Measurements from ENCODE around the gene SLA2.

The SLA2 gene

GRCh38 chr20:36663031-36663430, 17.0 kb upstream of the SLA2 start:
- no peak for DNase-seq (ENCODE audit: low read depth)
- TF ChIP-seq, protein P1, sequence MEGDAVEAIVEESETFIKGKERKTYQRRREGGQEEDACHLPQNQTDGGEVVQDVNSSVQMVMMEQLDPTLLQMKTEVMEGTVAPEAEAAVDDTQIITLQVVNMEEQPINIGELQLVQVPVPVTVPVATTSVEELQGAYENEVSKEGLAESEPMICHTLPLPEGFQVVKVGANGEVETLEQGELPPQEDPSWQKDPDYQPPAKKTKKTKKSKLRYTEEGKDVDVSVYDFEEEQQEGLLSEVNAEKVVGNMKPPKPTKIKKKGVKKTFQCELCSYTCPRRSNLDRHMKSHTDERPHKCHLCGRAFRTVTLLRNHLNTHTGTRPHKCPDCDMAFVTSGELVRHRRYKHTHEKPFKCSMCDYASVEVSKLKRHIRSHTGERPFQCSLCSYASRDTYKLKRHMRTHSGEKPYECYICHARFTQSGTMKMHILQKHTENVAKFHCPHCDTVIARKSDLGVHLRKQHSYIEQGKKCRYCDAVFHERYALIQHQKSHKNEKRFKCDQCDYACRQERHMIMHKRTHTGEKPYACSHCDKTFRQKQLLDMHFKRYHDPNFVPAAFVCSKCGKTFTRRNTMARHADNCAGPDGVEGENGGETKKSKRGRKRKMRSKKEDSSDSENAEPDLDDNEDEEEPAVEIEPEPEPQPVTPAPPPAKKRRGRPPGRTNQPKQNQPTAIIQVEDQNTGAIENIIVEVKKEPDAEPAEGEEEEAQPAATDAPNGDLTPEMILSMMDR (IDR thresholded peaks at IDR 0.05; ENCODE audit: control insufficient read depth, insufficient read depth, low read depth, low read length, missing control alignments), result no peak
- no peak overlapping the region for H3K4me3 ChIP-seq (ENCODE audit: control insufficient read depth, low read depth, low read length)

DNA sequence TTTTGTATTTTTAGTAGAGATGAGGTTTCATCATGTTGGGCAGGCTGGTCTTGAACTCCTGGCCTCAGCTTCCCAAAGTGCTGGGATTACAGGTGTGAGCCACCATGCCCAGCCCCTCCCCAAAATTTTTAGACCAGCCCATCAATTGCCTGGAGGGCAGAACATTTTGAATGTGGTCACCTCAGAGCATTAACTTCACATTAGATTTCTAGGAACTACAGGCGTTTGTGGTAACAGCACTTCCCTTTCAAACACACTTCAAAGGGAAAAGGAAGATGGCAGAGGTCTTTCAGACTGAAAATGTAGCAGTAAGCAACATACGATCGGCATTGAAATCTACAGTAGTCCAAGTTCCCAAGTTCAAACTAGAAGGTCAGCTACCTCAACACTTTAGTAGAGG, 12.3 kb upstream of the SLA2 start:
- TF ChIP-seq, protein P1 (IDR thresholded peaks at IDR 0.05; ENCODE audit: control insufficient read depth, insufficient read depth, low read depth, low read length, missing control alignments), result no peak
- DNase-seq (ENCODE audit: low read depth), result no peak
- H3K4me3 ChIP-seq (ENCODE audit: control insufficient read depth, low read depth, low read length), result no peak overlapping the region

DNA sequence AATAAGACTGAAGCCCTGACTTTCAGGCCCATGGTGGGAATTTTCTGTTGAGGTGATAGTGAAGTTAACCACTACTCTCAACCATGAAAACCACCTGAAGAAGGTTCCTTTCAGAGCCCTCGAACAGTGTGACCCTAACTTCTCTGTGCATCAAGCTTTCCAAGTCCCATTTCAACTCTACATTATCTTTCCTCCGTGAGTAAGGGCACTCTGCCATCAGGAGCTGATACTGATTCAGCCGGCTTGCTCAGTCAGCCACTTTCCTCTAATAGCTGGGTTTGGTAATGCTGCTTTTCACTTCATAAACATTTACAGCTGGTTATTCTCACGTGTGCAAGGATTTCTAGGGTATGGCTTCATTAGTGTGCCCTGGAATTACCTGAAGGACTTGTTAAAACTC, 10.7 kb upstream of the SLA2 start:
- TF ChIP-seq, protein P1 (IDR thresholded peaks at IDR 0.05; ENCODE audit: control insufficient read depth, insufficient read depth, low read depth, low read length, missing control alignments), result no peak
- DNase-seq (ENCODE audit: low read depth), result no peak
- H3K4me3 ChIP-seq (ENCODE audit: control insufficient read depth, low read depth, low read length), result no peak overlapping the region

DNA sequence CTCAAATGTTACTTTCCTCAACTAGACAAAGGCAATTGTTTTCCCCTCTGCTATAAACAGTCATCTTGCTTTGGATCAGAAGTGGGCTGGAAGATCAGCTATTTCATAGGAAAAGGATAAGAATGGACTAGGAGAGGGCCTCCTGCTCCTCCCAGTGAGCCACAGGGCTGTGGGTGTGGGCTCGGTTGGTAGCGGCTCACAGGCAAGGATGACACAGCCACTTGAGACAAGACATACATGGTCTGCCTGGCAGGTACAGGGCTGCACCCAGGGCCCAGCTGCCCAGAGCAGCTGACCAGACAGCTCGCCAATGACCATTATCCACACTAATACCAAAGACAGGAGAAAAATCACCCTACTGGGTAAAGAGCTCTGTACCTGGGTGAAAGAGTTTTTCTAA, 9.0 kb upstream of the SLA2 start:
- TF ChIP-seq, protein P1 (IDR thresholded peaks at IDR 0.05; ENCODE audit: control insufficient read depth, insufficient read depth, low read depth, low read length, missing control alignments), result no peak
- no peak for DNase-seq (ENCODE audit: low read depth)
- no peak overlapping the region for H3K4me3 ChIP-seq (ENCODE audit: control insufficient read depth, low read depth, low read length)

DNA sequence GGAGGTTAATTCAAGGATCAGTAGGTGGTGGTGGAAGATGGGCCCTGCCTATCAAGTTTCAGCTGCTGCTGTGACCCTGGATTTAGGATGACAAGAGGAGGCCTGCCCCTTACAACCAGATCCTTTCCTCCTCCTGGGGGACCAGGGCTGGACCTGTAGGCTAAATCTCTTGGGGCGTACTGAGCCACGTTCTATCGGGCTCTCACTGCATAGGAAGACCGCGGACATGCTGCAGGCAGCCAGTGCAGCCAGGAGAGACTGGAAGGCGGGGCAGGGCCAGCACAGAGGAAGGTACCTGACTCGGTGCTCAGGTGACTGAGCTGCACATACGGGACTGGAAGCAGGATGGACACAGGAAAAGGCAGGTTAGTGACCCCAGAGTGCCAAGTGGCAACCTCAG, 8.5 kb upstream of the SLA2 start:
- TF ChIP-seq, protein P1 (IDR thresholded peaks at IDR 0.05; ENCODE audit: control insufficient read depth, insufficient read depth, low read depth, low read length, missing control alignments), result no peak
- no peak for DNase-seq (ENCODE audit: low read depth)
- no peak overlapping the region for H3K4me3 ChIP-seq (ENCODE audit: control insufficient read depth, low read depth, low read length)

DNA sequence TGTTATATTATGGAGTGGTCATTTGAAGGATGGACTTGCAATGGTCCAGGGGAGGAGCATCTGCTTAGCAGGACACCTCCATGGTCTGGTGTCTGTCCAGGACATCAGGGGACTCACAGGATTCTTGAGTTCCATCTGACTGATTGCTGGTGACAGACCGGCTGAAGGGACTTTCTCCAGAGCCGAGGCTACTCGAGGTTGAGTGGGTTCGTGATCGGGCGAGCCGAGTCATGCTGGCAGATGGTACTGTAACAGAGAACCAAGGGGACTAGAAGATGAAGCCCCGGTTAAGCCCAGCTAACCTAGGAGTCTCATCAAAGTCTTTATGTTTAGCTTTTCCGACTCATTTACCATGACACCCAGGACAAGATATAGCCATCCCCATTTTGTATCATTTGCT, 7.5 kb upstream of the SLA2 start:
- TF ChIP-seq, protein P1 (IDR thresholded peaks at IDR 0.05; ENCODE audit: control insufficient read depth, insufficient read depth, low read depth, low read length, missing control alignments), result no peak

More for the DNA sequence above, 7.5 kb upstream of the SLA2 start:
- no peak overlapping the region for H3K4me3 ChIP-seq (ENCODE audit: control insufficient read depth, low read depth, low read length)
- DNase-seq (ENCODE audit: low read depth), result no peak
